ENCODE results near the gene SRGAP3. TPM values are rescaled to one million over a fixed set of nuclear protein-coding genes. Genes with fewer than 3 reads are reported as not detected.

The SRGAP3 gene
- total RNA-seq, 6 experiments from 2014 or later, result 1.8 to 5.2 (median 3.1) TPM

- no peaks in the 10 kb centered on the region for H3K36me3 ChIP-seq
- H3K4me3 ChIP-seq, result no peak overlapping the region
- ATAC-seq (no peak), DNase-seq (no peak)
- H3K27me3 ChIP-seq, result no peaks in the 10 kb centered on the region
- H3K4me1 ChIP-seq, result no peaks in the 10 kb centered on the region
- no peaks in the 10 kb centered on the region for H3K9me3 ChIP-seq
- 53% methylated on average over 4 of the region's 4 CpGs for WGBS (ENCODE audit: insufficient coverage, low coverage, low lambda C conversion rate, missing lambda C conversion rate)
- H3K27ac ChIP-seq, result no peak overlapping the region
- TF ChIP-seq POLR2A (IDR thresholded peaks at IDR 0.05), result no peak
- TF ChIP-seq CTCF (IDR thresholded peaks at IDR 0.05), result no peak
- intact Hi-C loops (cut with DNase I), result no loop called here
Observed at GRCh38 chr3:9035473-9035872, 214.0 kb downstream of the SRGAP3 start.

- ATAC-seq, result peak in 1 of 4 donors; percentile 18
- 50% methylated on average over 1 of the region's 1 CpG for WGBS (ENCODE audit: insufficient coverage, low coverage, low lambda C conversion rate, missing lambda C conversion rate)
- H3K27ac ChIP-seq, result no peak overlapping the region
- H3K27me3 ChIP-seq, result no peaks in the 10 kb centered on the region
- no peak for DNase-seq
- H3K9me3 ChIP-seq, result no peaks in the 10 kb centered on the region
- no peak overlapping the region for H3K4me3 ChIP-seq
- no peaks in the 10 kb centered on the region for H3K36me3 ChIP-seq
- TF ChIP-seq CTCF (IDR thresholded peaks at IDR 0.05) (no peak), POLR2A (IDR thresholded peaks at IDR 0.05) (no peak)
- no peaks in the 10 kb centered on the region for H3K4me1 ChIP-seq
- intact Hi-C loops (cut with DNase I), result no loop called here
Observed at GRCh38 chr3:9033867-9034266, 215.6 kb downstream of the SRGAP3 start.

GRCh38 chr3:9032231-9032777 lies 217.1 kb downstream of the SRGAP3 start:
- intact Hi-C loops (cut with DNase I), result no loop called here
- no peak for TF ChIP-seq CTCF (IDR thresholded peaks at IDR 0.05)
- TF ChIP-seq POLR2A (IDR thresholded peaks at IDR 0.05), result no peak
- ATAC-seq (no peak), DNase-seq (no peak)
- Histone ChIP-seq H3K4me1 (peaks cover 0 to 6% (median 0%) of the 10 kb centered on the region in 4 donors), H3K9me3 (no peaks in the 10 kb centered on the region), H3K27ac (no peak overlapping the region), H3K4me3 (no peak overlapping the region), H3K36me3 (no peaks in the 10 kb centered on the region), H3K27me3 (no peaks in the 10 kb centered on the region)
- WGBS (ENCODE audit: insufficient coverage, low coverage, low lambda C conversion rate, missing lambda C conversion rate), result 91% methylated on average over 9 of the region's 11 CpGs

- intact Hi-C loops (cut with DNase I), result no loop called here
- H3K4me1 ChIP-seq, result peaks cover 0 to 6% (median 0%) of the 10 kb centered on the region in 4 donors
- no peak for ATAC-seq
- no peaks in the 10 kb centered on the region for H3K9me3 ChIP-seq
- 88% methylated on average over 4 of the region's 7 CpGs for WGBS (ENCODE audit: insufficient coverage, low coverage, low lambda C conversion rate, missing lambda C conversion rate)
- DNase-seq, result no peak
- H3K27ac ChIP-seq, result no peak overlapping the region
- no peak overlapping the region for H3K4me3 ChIP-seq
- no peaks in the 10 kb centered on the region for H3K27me3 ChIP-seq
- no peak for TF ChIP-seq POLR2A (IDR thresholded peaks at IDR 0.05)
- TF ChIP-seq CTCF (IDR thresholded peaks at IDR 0.05), result no peak
- H3K36me3 ChIP-seq, result no peaks in the 10 kb centered on the region
Observed at GRCh38 chr3:9030034-9030433, 219.4 kb downstream of the SRGAP3 start.

- Histone ChIP-seq H3K27ac (no peak overlapping the region), H3K4me3 (no peak overlapping the region), H3K27me3 (no peaks in the 10 kb centered on the region), H3K36me3 (no peaks in the 10 kb centered on the region), H3K4me1 (peaks cover 0 to 6% (median 0%) of the 10 kb centered on the region in 4 donors), H3K9me3 (no peaks in the 10 kb centered on the region)
- intact Hi-C loops (cut with DNase I), result no loop called here
- TF ChIP-seq CTCF (IDR thresholded peaks at IDR 0.05), result no peak
- no peak for TF ChIP-seq POLR2A (IDR thresholded peaks at IDR 0.05)
- WGBS (ENCODE audit: insufficient coverage, low coverage, low lambda C conversion rate, missing lambda C conversion rate), result 30% methylated on average over 5 of the region's 5 CpGs
- peak; percentile 72 to 94 (median 86) for ATAC-seq
- DNase-seq, result peak; percentile 85 to 92 (median 88)
Observed at GRCh38 chr3:9028134-9028533, 221.3 kb downstream of the SRGAP3 start.
